ENCODE data around the gene MIF4GD.
"Not testable (repeated sequence)": the region's sequence is repeated elsewhere in the genome, so short reads cannot be mapped to it uniquely, and the experiment has no call there.

Gene MIF4GD

GRCh38 chr17:75262112-75262606 lies 8.9 kb downstream of the MIF4GD start:
- DNase-seq = peak in 3 of 58 donors; percentile 51 to 57 (median 57)

DNA sequence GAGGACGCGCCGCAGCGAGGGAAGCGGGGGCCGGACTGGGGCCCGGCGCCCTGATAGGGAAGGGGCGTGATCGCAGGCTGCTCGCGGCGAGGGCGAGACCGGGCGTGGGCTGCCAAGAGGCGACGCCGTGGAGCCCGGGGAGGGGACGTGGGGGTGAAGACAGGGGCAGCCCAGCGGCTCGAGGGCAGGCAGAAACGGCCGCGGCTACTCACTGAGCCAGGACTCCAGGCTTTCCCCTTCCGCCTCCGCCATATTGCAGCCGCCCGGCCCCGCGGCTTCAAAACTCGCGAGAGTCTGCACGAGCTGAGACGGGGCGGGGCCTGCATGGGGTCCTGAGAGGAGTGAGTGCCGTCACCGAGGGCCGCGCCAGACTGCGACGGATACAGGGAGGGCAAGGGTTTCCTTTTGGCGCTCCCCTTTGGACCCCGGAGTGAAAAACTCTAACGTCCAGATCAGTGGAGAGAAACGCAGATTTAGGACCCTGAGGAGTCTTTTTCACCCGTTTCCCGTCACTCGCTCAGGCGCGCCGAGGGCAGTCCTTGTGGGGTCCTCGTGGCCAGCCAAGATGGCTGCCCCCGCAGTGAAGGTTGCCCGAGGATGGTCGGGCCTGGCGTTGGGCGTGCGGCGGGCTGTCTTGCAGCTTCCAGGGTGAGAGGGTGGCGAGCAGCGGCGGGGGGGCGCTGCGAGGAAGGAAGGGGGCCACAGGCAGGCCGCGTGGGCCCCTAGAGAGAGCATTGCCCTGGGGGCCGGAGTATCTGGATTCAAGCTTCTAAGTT lies 9.5 kb downstream of the MIF4GD start, which contains the start of the genes GGA3 and MRPS7:
Gene GGA3 (minus strand): TSS at position 271 of the 776 bp plus-strand sequence. CDS start 19 bp downstream, at position 252.
Gene MRPS7 (plus strand): TSS at position 544 of the 776 bp plus-strand sequence. CDS start 22 bp downstream, at position 566.
- peak; percentile 75 to 97 (median 92) for DNase-seq

- DNase-seq = peak in 1 of 58 donors; percentile 59
Observed at GRCh38 chr17:75260641-75261335, 10.2 kb downstream of the MIF4GD start.

DNA sequence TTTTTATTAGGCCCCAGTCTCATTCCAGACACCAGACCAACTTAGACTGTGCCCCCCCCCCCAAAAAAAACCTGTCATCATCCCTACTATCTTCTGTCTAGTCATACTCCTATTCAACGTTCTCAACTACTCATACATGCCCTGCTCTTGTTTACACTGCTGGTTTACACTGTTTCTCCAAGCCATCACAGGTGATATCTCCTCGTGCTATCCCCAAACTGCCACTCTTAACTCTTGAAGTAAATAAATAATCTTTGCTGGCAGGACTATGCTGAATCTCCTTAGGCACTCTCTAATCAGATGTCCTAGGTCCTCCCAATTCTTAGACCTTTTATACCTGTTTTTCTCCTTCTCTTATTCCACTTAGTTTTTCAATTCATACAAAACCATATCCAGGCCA lies 13.8 kb downstream of the MIF4GD start:
- not testable (repeated sequence) for DNase-seq

GRCh38 chr17:75255954-75256698 lies 14.9 kb downstream of the MIF4GD start:
- not testable (repeated sequence) for DNase-seq

DNA sequence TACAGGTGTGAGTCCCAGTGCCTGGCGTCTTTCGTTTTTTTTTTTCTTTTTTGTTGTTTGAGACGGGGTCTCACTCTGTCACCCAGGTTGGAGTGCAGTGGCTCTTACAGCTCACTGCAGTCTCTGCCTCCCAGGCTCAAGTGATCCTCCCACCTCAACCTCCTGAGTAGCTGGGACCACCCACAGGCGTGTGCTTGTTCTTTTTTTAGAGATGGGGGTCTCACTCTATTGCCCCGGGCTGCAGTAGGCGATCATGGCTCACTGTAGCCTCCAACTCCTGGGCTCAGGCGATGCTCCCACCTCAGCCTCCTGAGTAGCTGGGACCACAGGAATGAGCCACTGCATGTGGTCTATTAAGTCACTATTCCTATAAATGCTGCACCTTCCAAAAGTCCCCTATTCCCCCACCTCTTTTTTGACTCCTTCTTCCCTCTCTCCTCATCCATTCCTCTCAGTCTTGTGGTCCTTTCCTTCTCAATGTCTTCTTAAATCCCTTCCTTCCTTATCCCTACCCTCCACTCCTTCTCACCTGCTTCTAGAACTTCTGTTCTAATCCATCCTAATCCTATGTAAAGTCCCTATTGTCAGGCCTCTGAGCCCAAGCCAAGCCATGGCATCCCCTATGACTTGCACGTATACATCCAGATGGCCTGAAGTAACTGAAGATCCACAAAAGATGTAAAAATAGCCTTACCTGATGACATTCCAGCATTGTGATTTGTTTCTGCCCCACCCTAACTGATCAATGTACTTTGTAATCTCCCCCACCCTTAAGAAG lies 18.8 kb downstream of the MIF4GD start:
- DNase-seq = no peak

- DNase-seq = peak in 9 of 58 donors; percentile 15 to 43 (median 21)
Observed at GRCh38 chr17:75250009-75250471, 21.0 kb downstream of the MIF4GD start.

DNA sequence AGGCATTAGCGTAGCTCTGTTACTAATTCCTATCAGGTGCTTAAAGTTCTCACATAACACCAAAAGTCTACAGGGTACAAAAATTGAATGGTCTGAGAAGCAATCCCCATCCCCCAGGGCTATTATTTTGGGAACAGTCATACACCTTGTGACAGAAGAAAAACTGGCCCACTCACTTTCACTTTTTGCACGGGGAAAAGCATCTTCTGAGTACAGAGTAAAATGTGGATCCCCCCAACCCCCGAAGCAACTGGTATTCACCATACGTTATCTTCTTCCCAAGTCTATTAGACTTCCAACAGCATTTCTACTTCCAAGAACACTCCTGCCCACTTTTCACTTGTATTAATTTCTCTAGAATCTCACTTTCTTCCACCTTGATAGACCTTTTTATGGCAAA lies 21.5 kb downstream of the MIF4GD start:
- DNase-seq = no peak

- DNase-seq = no peak
Observed at GRCh38 chr17:75246404-75246803, 24.6 kb downstream of the MIF4GD start.

DNA sequence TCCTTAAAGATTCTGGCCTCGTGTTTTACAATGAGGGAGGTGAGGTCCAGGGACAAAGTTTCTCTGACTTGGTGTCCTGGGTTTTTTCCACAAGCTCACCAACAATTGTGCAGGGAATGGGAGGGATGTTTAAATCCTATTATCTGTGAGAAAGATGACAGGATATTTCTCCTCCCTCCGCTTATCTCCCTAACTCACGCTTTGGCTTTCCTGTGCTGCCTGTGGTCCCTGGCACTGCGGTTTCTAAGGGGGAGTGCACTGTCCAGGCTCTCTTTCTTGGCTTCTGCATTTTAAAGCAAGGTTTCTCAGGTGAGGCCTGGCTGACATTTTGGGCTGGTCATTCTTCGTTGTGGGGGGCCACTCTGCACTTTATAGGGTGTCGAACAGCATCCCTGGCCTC lies 26.0 kb downstream of the MIF4GD start:
- DNase-seq = no peak

- peak in 1 of 58 donors; percentile 8 for DNase-seq
Observed at GRCh38 chr17:75244133-75244866, 26.7 kb downstream of the MIF4GD start.

DNA sequence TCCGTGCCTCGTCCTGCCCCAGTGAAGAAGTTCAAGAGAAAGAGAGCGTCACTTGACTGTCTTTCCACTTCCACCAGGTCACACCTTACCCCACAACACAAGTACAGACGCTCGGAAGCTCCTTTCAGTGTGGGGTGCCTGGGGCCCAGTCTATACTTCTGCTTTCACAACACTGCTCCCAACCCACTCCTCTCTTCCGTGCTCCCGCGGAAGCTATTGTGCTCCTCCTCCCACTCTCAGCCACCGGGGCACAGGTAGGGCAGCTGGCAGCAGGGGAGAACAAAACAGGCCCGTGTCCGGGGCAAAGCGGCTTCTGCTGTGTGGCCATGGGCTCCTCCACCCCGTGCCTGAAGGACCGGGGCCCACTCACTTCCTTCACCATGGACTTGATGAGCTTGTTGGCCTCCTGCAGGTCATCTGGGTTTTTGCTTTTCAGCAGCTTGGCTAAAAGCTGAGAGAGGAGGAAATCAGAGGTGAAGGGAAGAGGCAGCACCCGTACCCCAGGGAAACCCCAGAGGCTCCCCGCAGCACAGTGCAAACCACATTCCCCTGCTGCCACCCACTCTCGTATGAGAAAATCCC lies 28.5 kb downstream of the MIF4GD start:
- DNase-seq = no peak

DNA sequence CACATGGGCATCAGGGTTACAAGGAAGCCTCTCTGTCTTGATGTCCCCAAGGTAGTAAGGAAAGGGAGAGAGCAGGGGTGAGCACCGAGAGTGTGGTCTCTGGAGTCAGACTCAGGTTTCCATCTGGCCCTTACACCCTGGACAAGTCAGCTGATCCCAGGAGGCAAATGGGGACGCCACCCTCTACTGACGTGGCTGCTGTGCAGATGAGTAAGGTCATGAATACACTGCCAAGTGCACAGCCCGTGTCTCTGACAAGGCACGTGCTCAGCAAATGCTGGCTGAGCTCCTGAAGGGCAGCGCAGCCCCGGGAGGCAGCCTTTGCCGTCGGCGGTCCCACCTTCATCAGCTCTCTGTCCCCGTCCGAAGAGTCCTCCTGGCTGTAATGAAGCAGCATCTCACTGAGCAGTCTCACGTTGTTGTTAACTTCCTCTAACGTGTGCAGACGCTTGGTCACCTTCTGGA lies 29.0 kb downstream of the MIF4GD start:
- no peak for DNase-seq

DNA sequence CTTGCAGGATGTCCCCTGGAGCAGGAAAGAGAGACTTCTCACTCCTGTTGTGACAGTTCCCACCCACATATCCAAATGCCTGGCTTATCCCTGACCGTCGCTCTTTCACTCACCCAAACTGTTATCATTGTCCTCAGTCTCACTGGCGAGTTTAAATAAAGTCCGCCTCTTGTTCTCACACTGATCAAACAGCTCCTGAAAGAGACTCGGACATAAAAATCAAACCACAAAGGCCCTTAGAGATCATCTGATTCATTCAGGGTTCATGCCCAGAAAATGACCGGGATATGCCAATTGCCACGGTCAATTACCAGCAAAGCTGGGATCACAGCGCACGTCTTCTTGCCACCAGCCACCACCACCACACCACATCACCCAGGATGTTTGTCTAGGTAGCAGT lies 29.5 kb downstream of the MIF4GD start:
- no peak for DNase-seq

- DNase-seq = no peak
Observed at GRCh38 chr17:75241143-75241430, 29.9 kb downstream of the MIF4GD start.

GRCh38 chr17:75240394-75241142 lies 30.5 kb downstream of the MIF4GD start:
- DNase-seq = peak in 20 of 58 donors; percentile 15 to 63 (median 32)

DNA sequence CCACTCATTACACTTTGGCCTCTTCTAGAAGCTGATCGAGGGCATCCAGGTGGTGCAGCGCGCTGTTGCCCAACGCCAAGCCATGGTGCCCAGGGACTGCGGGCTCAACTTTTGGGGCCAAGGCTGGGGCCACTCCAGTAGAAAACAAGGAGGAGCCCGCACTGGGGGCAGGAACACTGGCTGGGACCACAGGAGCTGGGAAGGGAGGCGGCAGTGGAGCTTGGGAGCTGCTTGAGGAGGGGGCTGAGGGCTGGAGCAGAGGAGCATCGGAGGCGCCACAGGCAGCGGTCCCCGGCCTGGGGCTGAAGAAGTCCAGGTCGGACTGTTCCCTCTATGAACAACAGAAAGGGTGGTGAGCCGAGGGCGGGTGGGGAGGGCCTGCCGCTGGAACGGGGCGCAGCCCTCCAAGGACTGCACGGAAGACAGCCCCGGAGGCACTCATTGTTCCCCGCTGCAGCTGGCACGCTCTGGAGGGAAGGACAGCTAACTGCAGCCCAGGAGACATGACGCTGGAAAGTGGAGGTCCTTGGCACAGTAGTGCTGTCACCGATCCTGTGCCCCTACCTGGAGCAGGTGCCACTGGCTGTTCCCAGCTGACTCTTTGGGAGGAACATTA lies 31.1 kb downstream of the MIF4GD start:
- DNase-seq = no peak

GRCh38 chr17:75239214-75239613 lies 31.8 kb downstream of the MIF4GD start:
- no peak for DNase-seq

All from anterior cingulate cortex (tissue), 58 donors.